Kidney (tissue), 14 donors: Measurements from ENCODE around the gene ALDOA. TPM values are rescaled to one million over a fixed set of nuclear protein-coding genes. Genes with fewer than 3 reads are reported as not detected.
"Not testable (repeated sequence)": the region's sequence is repeated elsewhere in the genome, so short reads cannot be mapped to it uniquely, and the experiment has no call there.

Experiments used
- DNase-seq, 5 donors: peaks; one replicate each; pipeline ENCODE4 v3.0.0-alpha.2; 2013 to 2020
- FAIRE-seq: peaks from 2 replicates; lab custom pipeline; 2012; peaks lifted over from hg19 to GRCh38; lab: Jason Lieb, UNC
- H3K27ac ChIP-seq, 2 donors: one replicate each; pipeline ENCODE4 v1.7.0; 2013; ENCODE audit warnings: low read depth in 2 of 2, low read length in 2 of 2, inconsistent platforms in 1 of 2
- H3K27me3 ChIP-seq: one replicate; pipeline ENCODE4 v1.7.1; 2013; ENCODE audit warnings: low read length, inconsistent platforms; ENCODE audit not compliant: control insufficient read depth, insufficient read depth
- H3K36me3 ChIP-seq, 3 donors: one replicate each; pipeline versions ENCODE4 v1.7.0 to v1.7.1; 2013; ENCODE audit warnings: low read length in 3 of 3, control low read depth in 1 of 3, inconsistent platforms in 1 of 3; ENCODE audit not compliant: insufficient read depth in 3 of 3, control insufficient read depth in 2 of 3
- H3K4me1 ChIP-seq, 3 donors: one replicate each; pipeline versions ENCODE4 v1.7.0 to v1.7.1; 2013; ENCODE audit warnings: low read length in 3 of 3, inconsistent platforms in 1 of 3, low read depth in 1 of 3; ENCODE audit not compliant: control insufficient read depth in 2 of 3, insufficient read depth in 2 of 3
- H3K4me3 ChIP-seq, 3 donors: one replicate each; pipeline versions ENCODE4 v1.7.0 to v1.8.1; 2013; ENCODE audit warnings: low read length in 3 of 3, control low read depth in 1 of 3, inconsistent platforms in 1 of 3
- H3K9ac ChIP-seq, 3 donors: one replicate each; pipeline versions ENCODE4 v1.7.0 to v1.7.1; 2013; ENCODE audit warnings: low read length in 3 of 3, control low read depth in 1 of 3, inconsistent platforms in 1 of 3
- H3K9me3 ChIP-seq, 3 donors: one replicate each; pipeline versions ENCODE4 v1.7.0 to v1.7.1; 2013; ENCODE audit warnings: low read length in 3 of 3, control low read depth in 1 of 3, inconsistent platforms in 1 of 3; ENCODE audit not compliant: control insufficient read depth in 2 of 3, insufficient read depth in 1 of 3
- CTCF ChIP-seq: IDR thresholded peaks from 3 replicates; pipeline ENCODE4 v1.5.1; 2012; ENCODE audit warnings: mild to moderate bottlenecking, moderate library complexity, borderline replicate concordance; ENCODE audit not compliant: insufficient read depth; ENCODE audit errors: extremely low read depth
- intact Hi-C: fragments of 100-400 bp; cut with DNase I; formaldehyde crosslinking; loops from one replicate; pipeline ENCODE4 v1.11.1; 2022
- polyA plus RNA-seq: library from polyadenylated mRNA; stranded (reverse); fragments of 350-450 nt; fragmentation: Illumina TruSeq; extraction: RNeasy Lipid Tissue Mini Kit (QIAGEN cat#74804); gene quantifications from one replicate; pipeline ENCODE4 v1.2.3, GENCODE V29; 2014; ENCODE audit warnings: low read depth, low replicate concordance; ENCODE audit not compliant: insufficient read depth
- total RNA-seq: library from RNA; stranded (reverse); fragmentation: NEBNext Ultra II Directional; extraction: Animal tissue kit (Norgen Biotek cat#: 25700); gene quantifications from one replicate; pipeline ENCODE4 v1.2.1, GENCODE V29; 2021
- donor health status: control.
- donor health status: control.
- donor health status: control.
- donor health status: control.
- donor health status: control.
- donor health status: DM: yes; HTN: yes; CAD: no.
- donor health status: Normal renal cell carcinoma (clear cell type).

ALDOA gene
- total and polyA plus RNA-seq, 2 donors from 2014 or later = 1,017 to 1,506 TPM

- DNase-seq (no peak), FAIRE-seq (no peak)
- peaks cover 0 to 8% (median 0%) of the 10 kb centered on the region in 3 donors for H3K4me1 ChIP-seq
- no peak overlapping the region for H3K4me3 ChIP-seq
- no peaks in the 10 kb centered on the region for H3K27me3 ChIP-seq
- no peak overlapping the region for H3K9ac ChIP-seq
- no peak overlapping the region for H3K27ac ChIP-seq
- H3K9me3 ChIP-seq = no peaks in the 10 kb centered on the region
- intact Hi-C loops = no loop called here
- no peaks in the 10 kb centered on the region for H3K36me3 ChIP-seq
- TF ChIP-seq CTCF = no peak
These were observed 48.3 kb upstream of the ALDOA start for GRCh38 chr16:30017277-30017656.

GRCh38 chr16:30017937-30018336, 47.6 kb upstream of the ALDOA start:
- DNase-seq, H3K4me3 ChIP-seq, intact Hi-C loops, H3K36me3 ChIP-seq, H3K27me3 ChIP-seq, H3K27ac ChIP-seq, H3K9me3 ChIP-seq, FAIRE-seq, H3K9ac ChIP-seq, H3K4me1 ChIP-seq: not testable (repeated sequence)

GRCh38 chr16:30018731-30019158, 46.8 kb upstream of the ALDOA start:
- no peak overlapping the region for H3K4me3 ChIP-seq
- TF ChIP-seq CTCF = no peak
- no peak overlapping the region for H3K9ac ChIP-seq
- H3K27me3 ChIP-seq = no peaks in the 10 kb centered on the region
- peaks cover 0 to 8% (median 0%) of the 10 kb centered on the region in 3 donors for H3K4me1 ChIP-seq
- DNase-seq (no peak), FAIRE-seq (no peak)
- no peak overlapping the region for H3K27ac ChIP-seq
- intact Hi-C loops = no loop called here
- no peaks in the 10 kb centered on the region for H3K36me3 ChIP-seq
- H3K9me3 ChIP-seq = no peaks in the 10 kb centered on the region

- Histone ChIP-seq H3K9me3 (no peaks in the 10 kb centered on the region), H3K27ac (no peak within 1 kb of the TSS), H3K27me3 (no peaks in the 10 kb centered on the region), H3K9ac (no peak within 1 kb of the TSS), H3K36me3 (no peaks in the 10 kb centered on the region), H3K4me1 (peaks cover 0 to 8% (median 0%) of the 10 kb centered on the region in 3 donors), H3K4me3 (no peak within 1 kb of the TSS)
- no peak for TF ChIP-seq CTCF
- FAIRE-seq (no peak), DNase-seq (no peak)
- intact Hi-C loops = no loop called here
These were observed 42.7 kb upstream of the ALDOA start, which contains the start of gene C16orf92 for GRCh38 chr16:30022887-30023286. Gene C16orf92, plus strand, starts transcription at chr16:30023198. Its CDS starts 143 bp downstream, at chr16:30023341.
